OCI-LY1 (cell line): ENCODE results near the gene KDM2A.

Experiments used
- EZH2 ChIP-seq: fragments of 200-600 bp; sonication (generic), shearing (Covaris generic); IDR thresholded peaks from 2 replicates; pipeline ENCODE4 v1.8.0; 2017; ENCODE audit warnings: borderline replicate concordance, mixed run types, mild to moderate bottlenecking, antibody characterized with exemption, low read length, moderate library complexity, mixed read lengths
- TF ChIP-seq, protein P1 (sequence below): fragments of 200-600 bp; sonication (generic), shearing (Covaris generic); IDR thresholded peaks from 2 replicates; pipeline ENCODE4 v1.5.1; 2017; ENCODE audit warnings: mild to moderate bottlenecking, antibody characterized with exemption, low read length, moderate library complexity, mixed read lengths

DNA sequence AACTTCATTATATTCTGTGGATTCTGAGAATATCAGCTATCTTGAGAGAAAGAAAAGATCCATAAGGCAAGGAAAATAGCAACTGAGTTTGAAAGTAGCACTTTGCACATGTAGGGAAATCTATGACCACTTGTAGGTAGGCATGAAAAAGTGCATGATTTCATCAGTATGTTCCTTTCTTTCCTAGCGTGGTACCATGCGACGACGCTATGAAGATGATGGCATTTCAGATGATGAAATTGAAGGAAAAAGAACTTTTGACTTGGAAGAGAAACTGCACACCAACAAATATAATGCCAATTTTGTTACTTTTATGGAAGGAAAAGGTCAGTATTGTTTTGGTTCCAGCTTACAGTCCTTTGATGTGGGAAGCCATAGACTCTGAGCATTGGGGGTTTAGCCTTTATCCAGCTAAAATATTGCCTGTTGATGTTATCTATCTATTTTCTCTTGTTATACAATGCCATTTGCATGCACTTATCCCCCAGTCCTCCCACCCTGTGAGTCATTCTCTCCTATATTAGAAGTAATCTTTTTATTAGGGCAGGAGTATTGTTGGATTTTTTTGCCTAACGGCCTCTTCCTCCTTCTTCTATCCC, 60.9 kb downstream of the KDM2A start:
- TF ChIP-seq, protein P1, sequence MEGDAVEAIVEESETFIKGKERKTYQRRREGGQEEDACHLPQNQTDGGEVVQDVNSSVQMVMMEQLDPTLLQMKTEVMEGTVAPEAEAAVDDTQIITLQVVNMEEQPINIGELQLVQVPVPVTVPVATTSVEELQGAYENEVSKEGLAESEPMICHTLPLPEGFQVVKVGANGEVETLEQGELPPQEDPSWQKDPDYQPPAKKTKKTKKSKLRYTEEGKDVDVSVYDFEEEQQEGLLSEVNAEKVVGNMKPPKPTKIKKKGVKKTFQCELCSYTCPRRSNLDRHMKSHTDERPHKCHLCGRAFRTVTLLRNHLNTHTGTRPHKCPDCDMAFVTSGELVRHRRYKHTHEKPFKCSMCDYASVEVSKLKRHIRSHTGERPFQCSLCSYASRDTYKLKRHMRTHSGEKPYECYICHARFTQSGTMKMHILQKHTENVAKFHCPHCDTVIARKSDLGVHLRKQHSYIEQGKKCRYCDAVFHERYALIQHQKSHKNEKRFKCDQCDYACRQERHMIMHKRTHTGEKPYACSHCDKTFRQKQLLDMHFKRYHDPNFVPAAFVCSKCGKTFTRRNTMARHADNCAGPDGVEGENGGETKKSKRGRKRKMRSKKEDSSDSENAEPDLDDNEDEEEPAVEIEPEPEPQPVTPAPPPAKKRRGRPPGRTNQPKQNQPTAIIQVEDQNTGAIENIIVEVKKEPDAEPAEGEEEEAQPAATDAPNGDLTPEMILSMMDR: no peak
- no peak for TF ChIP-seq EZH2
